SK-N-SH (cell line): Measurements from ENCODE around the gene FMNL2. TPM values are rescaled to one million over a fixed set of nuclear protein-coding genes. Genes with fewer than 3 reads are reported as not detected.

Source experiments
- CTCF ChIA-PET: fragments of 300-600, 350-600 bp; formaldehyde crosslinking; extraction: SDS; loops from one replicate; lab custom pipeline; 2021; lab: Yijun Ruan, JAX
- POLR2A ChIA-PET: fragments of 350-600 bp; sonication (Branson Sonifier 250); formaldehyde crosslinking; extraction: SDS; loops from one replicate; lab custom pipeline; 2020; ENCODE audit warnings: antibody characterized with exemption, inconsistent platforms; lab: Yijun Ruan, JAX
- DNase-seq: peaks from one replicate; pipeline ENCODE4 v3.0.0; 2012
- H2AFZ ChIP-seq: fragments of 200-600 bp; sonication (generic); 2 replicates; pipeline ENCODE4 v1.8.1; 2016; ENCODE audit warnings: antibody characterized with exemption, mild to moderate bottlenecking, low read depth
- H3F3A ChIP-seq: fragments of 200-600 bp; sonication (generic); replicated peaks from 2 replicates; pipeline ENCODE3; 2016; ENCODE audit warnings: antibody characterized with exemption, mild to moderate bottlenecking; ENCODE audit not compliant: insufficient read depth
- H3K27ac ChIP-seq, 2 experiments: fragments of 200-500 bp in 1 of 2; fragments of 200-600 bp in 1 of 2; sonication (Bioruptor generic) in 1 of 2; sonication (generic), shearing (Covaris generic) in 1 of 2; 2 replicates each; pipeline versions ENCODE4 v1.5.1 to v1.6.1; 2014 to 2016; ENCODE audit warnings: low read depth in 2 of 2, inconsistent platforms in 1 of 2, low read length in 1 of 2, mild to moderate bottlenecking in 1 of 2, mixed read lengths in 1 of 2
- H3K27me3 ChIP-seq: fragments of 200-600 bp; sonication (generic), shearing (Covaris generic); 2 replicates; pipeline ENCODE4 v1.6.1; 2016; ENCODE audit warnings: mixed run types; ENCODE audit not compliant: insufficient read depth
- H3K36me3 ChIP-seq, 2 experiments: fragments of 200-500 bp in 1 of 2; fragments of 200-600 bp in 1 of 2; sonication (Bioruptor generic) in 1 of 2; sonication (generic) in 1 of 2; replicated peaks in 1 of 2; 2 replicates each; pipeline versions ENCODE3 to v1.5.1; 2014 to 2016; ENCODE audit warnings: low read length in 1 of 2, mild to moderate bottlenecking in 1 of 2; ENCODE audit not compliant: insufficient read depth in 2 of 2, control insufficient read depth in 1 of 2
- H3K4me1 ChIP-seq, 2 experiments: fragments of 200-500 bp in 1 of 2; fragments of 200-600 bp in 1 of 2; sonication (Bioruptor generic) in 1 of 2; sonication (generic), shearing (Covaris generic) in 1 of 2; 2 replicates each; pipeline versions ENCODE4 v1.5.1 to v1.6.1; 2014 to 2016; ENCODE audit warnings: low read depth in 1 of 2, low read length in 1 of 2, mixed run types in 1 of 2; ENCODE audit not compliant: insufficient read depth in 2 of 2, control insufficient read depth in 1 of 2
- H3K4me2 ChIP-seq: fragments of 200-600 bp; sonication (generic), shearing (Covaris generic); 2 replicates; pipeline ENCODE4 v1.6.1; 2017; ENCODE audit warnings: mixed run types
- H3K4me3 ChIP-seq, 2 experiments: fragments of 200-500 bp in 1 of 2; fragments of 200-600 bp in 1 of 2; sonication (Bioruptor generic) in 1 of 2; sonication (generic), shearing (Covaris generic) in 1 of 2; 2 replicates each; pipeline versions ENCODE4 v1.5.1 to v1.8.1; 2014 to 2016; ENCODE audit warnings: low read depth in 2 of 2, inconsistent platforms in 1 of 2, low read length in 1 of 2, mild to moderate bottlenecking in 1 of 2, mixed read lengths in 1 of 2, moderate library complexity in 1 of 2
- H3K79me2 ChIP-seq: fragments of 200-600 bp; sonication (generic); 2 replicates; pipeline ENCODE4 v1.8.1; 2017; ENCODE audit warnings: mild to moderate bottlenecking; ENCODE audit not compliant: insufficient read depth
- H3K9ac ChIP-seq: fragments of 200-600 bp; sonication (generic); 2 replicates; pipeline ENCODE4 v1.6.1; 2017; ENCODE audit warnings: mixed run types
- H3K9me2 ChIP-seq: fragments of 200-600 bp; sonication (generic); 2 replicates; pipeline ENCODE4 v1.6.1; 2017; ENCODE audit warnings: mixed run types
- H3K9me3 ChIP-seq: fragments of 200-600 bp; sonication (generic); 2 replicates; pipeline ENCODE4 v1.6.1; 2017; ENCODE audit warnings: mixed run types, mild to moderate bottlenecking, moderate library complexity
- H4K20me1 ChIP-seq: fragments of 200-600 bp; sonication (generic); 2 replicates; pipeline ENCODE4 v1.6.1; 2017; ENCODE audit warnings: mild to moderate bottlenecking, mixed run types; ENCODE audit not compliant: insufficient read depth
- CTCF ChIP-seq: fragments of 200-600 bp; sonication (generic); IDR thresholded peaks from 2 replicates; pipeline ENCODE4 v1.6.1; 2017; ENCODE audit warnings: antibody characterized with exemption, mild to moderate bottlenecking, moderate library complexity
- MEF2A ChIP-seq: IDR thresholded peaks from 2 replicates; pipeline ENCODE4 v1.4.0; 2012; ENCODE audit warnings: low read depth, borderline replicate concordance
- PBX3 ChIP-seq: IDR thresholded peaks from 2 replicates; pipeline ENCODE4; 2012
- RCOR1 ChIP-seq: fragments of 150-350 bp; IDR thresholded peaks from 2 replicates; pipeline ENCODE4 v1.6.1; 2017; ENCODE audit warnings: antibody characterized with exemption, low read length
- REST ChIP-seq: IDR thresholded peaks from 2 replicates; pipeline ENCODE4 v1.6.1; 2012; ENCODE audit warnings: mild to moderate bottlenecking, low read depth, low read length, moderate library complexity
- RFX5 ChIP-seq: IDR thresholded peaks from 2 replicates; pipeline ENCODE4 v1.6.1; 2012; ENCODE audit warnings: mild to moderate bottlenecking, improper control_type of control experiment, low read length
- SIN3A ChIP-seq: IDR thresholded peaks from 2 replicates; pipeline ENCODE4 v1.6.1; 2012; ENCODE audit warnings: low read depth, mild to moderate bottlenecking, low read length, moderate library complexity, borderline replicate concordance
- TEAD4 ChIP-seq: IDR thresholded peaks from 2 replicates; pipeline ENCODE4 v1.4.0; 2012; ENCODE audit warnings: mild to moderate bottlenecking, borderline replicate concordance; ENCODE audit not compliant: insufficient read depth
- USF1 ChIP-seq: IDR thresholded peaks from 2 replicates; pipeline ENCODE4 v1.4.0; 2012; ENCODE audit warnings: low read depth, borderline replicate concordance
- USF2 ChIP-seq: fragments of 150-350 bp; IDR thresholded peaks from 2 replicates; pipeline ENCODE4 v1.6.1; 2017; ENCODE audit warnings: antibody characterized with exemption, low read length, low read depth, borderline replicate concordance
- YY1 ChIP-seq: IDR thresholded peaks from 2 replicates; pipeline ENCODE4 v1.4.0; 2012; ENCODE audit warnings: low read depth, mild to moderate bottlenecking
- WGBS: methylation state at CpG from one replicate; pipeline ENCODE4 v1.1.6; 2017; ENCODE audit warnings: low lambda C conversion rate; 5-methylcytosine and 5-hydroxymethylcytosine counted together
- polyA plus RNA-seq, 3 experiments: library from polyadenylated mRNA; depleted of rRNA; stranded (reverse); fragments of >200 nt; gene quantifications; 2 replicates each; pipeline ENCODE4 v1.2.3, GENCODE V29; 2012

The FMNL2 gene
- polyA plus RNA-seq, 1 of the 3 experiments (the other 2 are of a cell fraction), result 14.5 TPM

GRCh38 chr2:152637251-152637650 is 302.3 kb downstream of the FMNL2 start (continued):
- TF ChIP-seq PBX3, result no peak
- no peak for TF ChIP-seq MEF2A
- TF ChIP-seq RCOR1, result no peak
- no peak for TF ChIP-seq REST
- TF ChIP-seq YY1, result no peak
- TF ChIP-seq TEAD4, result no peak
- no peak for TF ChIP-seq USF1

- DNase-seq, result no peak
- Histone ChIP-seq H3K4me3 (no peak overlapping the region), H3K9ac (no peak overlapping the region), H3K4me1 (no peaks in the 10 kb centered on the region), H3K9me2 (no peaks in the 10 kb centered on the region), H3K4me2 (no peak overlapping the region), H3F3A (no peaks in the 10 kb centered on the region), H2AFZ (no peak overlapping the region), H3K79me2 (no peaks in the 10 kb centered on the region), H4K20me1 (no peaks in the 10 kb centered on the region), H3K27me3 (no peaks in the 10 kb centered on the region), H3K36me3 (peaks cover 22 to 58% of the 10 kb centered on the region in 2 experiments), H3K27ac (no peak overlapping the region), H3K9me3 (no peaks in the 10 kb centered on the region)
- TF ChIP-seq CTCF (no peak), USF2 (no peak), SIN3A (no peak), RFX5 (no peak)
- ChIA-PET CTCF (interaction anchor here (1.3 to 2.2 kb wide), 2 partner anchors 449 to 462 kb away, joined by 6 to 7 read pairs; partner anchors contain the start of gene STAM2), POLR2A (no interaction called here)
- WGBS, result 92% methylated on average over 2 of the region's 2 CpGs
Measured at GRCh38 chr2:152638056-152638455, 303.1 kb downstream of the FMNL2 start.
